Panc1 (cell line): Measurements from ENCODE around the gene BOC.

ENCODE experiments used
- CTCF ChIP-seq: fragments of 450-650 bp; IDR thresholded peaks from 2 replicates; pipeline ENCODE4 v1.5.1; 2017; ENCODE audit warnings: mild to moderate bottlenecking
- POLR2AphosphoS5 ChIP-seq: IDR thresholded peaks from 2 replicates; pipeline ENCODE4 v1.6.1; 2012; ENCODE audit warnings: mild to moderate bottlenecking, low read depth, low read length, moderate library complexity
- REST ChIP-seq, 2 experiments: IDR thresholded peaks; 2 replicates each; pipeline ENCODE4 v1.6.1; 2011 to 2012; ENCODE audit warnings: low read depth in 2 of 2, control low read depth in 1 of 2, low read length in 1 of 2, mild to moderate bottlenecking in 1 of 2, moderate library complexity in 1 of 2; ENCODE audit not compliant: insufficient read depth in 1 of 2
- SIN3A ChIP-seq: IDR thresholded peaks from 2 replicates; pipeline ENCODE4 v1.6.1; 2012; ENCODE audit warnings: low read depth, mild to moderate bottlenecking, low read length, moderate library complexity, borderline replicate concordance; ENCODE audit not compliant: insufficient read depth
- TCF7L2 ChIP-seq: IDR thresholded peaks from 2 replicates; pipeline ENCODE4 v1.6.1; 2011; ENCODE audit warnings: mild to moderate bottlenecking, low read depth, low read length, inconsistent platforms

- TF ChIP-seq CTCF (no peak), TCF7L2 (no peak), POLR2AphosphoS5 (no peak), SIN3A (no peak), REST (IDR thresholded peaks at IDR 0.05; ENCODE audit: insufficient read depth in 1 of 2, low read depth in 2 of 2, low read length in 1 of 2) (no peak)
Measured at GRCh38 chr3:113219605-113220300, 8.4 kb downstream of the BOC start.
